ENCODE data around the gene IVNS1ABP.

The IVNS1ABP gene

GRCh38 chr1:185250063-185250462 lies 67.0 kb downstream of the IVNS1ABP start:
- DNase-seq: no peak

DNA sequence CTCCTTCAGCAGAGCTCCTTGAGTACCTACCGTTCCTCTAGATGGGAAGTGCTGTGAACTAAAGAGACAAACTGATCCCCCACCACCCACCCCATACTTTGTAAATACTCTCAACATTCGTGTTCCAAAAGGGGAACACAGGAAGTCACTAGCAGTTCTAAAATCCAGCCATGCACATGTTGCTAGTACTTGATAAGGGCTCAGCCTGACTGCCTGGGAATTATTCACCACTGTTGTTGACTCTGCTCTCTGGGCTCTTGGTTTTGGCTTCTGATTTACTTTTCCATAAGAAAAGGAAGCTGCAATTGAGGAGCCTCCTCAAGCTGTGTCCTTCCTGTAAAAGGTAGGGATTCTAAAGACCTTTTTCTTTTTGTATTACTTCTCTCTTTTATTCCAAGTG lies 67.5 kb downstream of the IVNS1ABP start:
- no peak for DNase-seq

Data from NCI-H2081 (cell line).